Kidney (tissue), 14 donors: ENCODE data around the gene FHOD3. TPM values are rescaled to one million over a fixed set of nuclear protein-coding genes. Genes with fewer than 3 reads are reported as not detected.

Source experiments
- DNase-seq, 5 donors: peaks; one replicate each; pipeline ENCODE4 v3.0.0-alpha.2; 2013 to 2020
- FAIRE-seq: peaks from 2 replicates; lab custom pipeline; 2012; peaks lifted over from hg19 to GRCh38; lab: Jason Lieb, UNC
- H3K27ac ChIP-seq, 2 donors: one replicate each; pipeline ENCODE4 v1.7.0; 2013; ENCODE audit warnings: low read depth in 2 of 2, low read length in 2 of 2, inconsistent platforms in 1 of 2
- H3K27me3 ChIP-seq: one replicate; pipeline ENCODE4 v1.7.1; 2013; ENCODE audit warnings: low read length, inconsistent platforms; ENCODE audit not compliant: control insufficient read depth, insufficient read depth
- H3K36me3 ChIP-seq, 3 donors: one replicate each; pipeline versions ENCODE4 v1.7.0 to v1.7.1; 2013; ENCODE audit warnings: low read length in 3 of 3, control low read depth in 1 of 3, inconsistent platforms in 1 of 3; ENCODE audit not compliant: insufficient read depth in 3 of 3, control insufficient read depth in 2 of 3
- H3K4me1 ChIP-seq, 3 donors: one replicate each; pipeline versions ENCODE4 v1.7.0 to v1.7.1; 2013; ENCODE audit warnings: low read length in 3 of 3, inconsistent platforms in 1 of 3, low read depth in 1 of 3; ENCODE audit not compliant: control insufficient read depth in 2 of 3, insufficient read depth in 2 of 3
- H3K4me3 ChIP-seq, 3 donors: one replicate each; pipeline versions ENCODE4 v1.7.0 to v1.8.1; 2013; ENCODE audit warnings: low read length in 3 of 3, control low read depth in 1 of 3, inconsistent platforms in 1 of 3
- H3K9ac ChIP-seq, 3 donors: one replicate each; pipeline versions ENCODE4 v1.7.0 to v1.7.1; 2013; ENCODE audit warnings: low read length in 3 of 3, control low read depth in 1 of 3, inconsistent platforms in 1 of 3
- H3K9me3 ChIP-seq, 3 donors: one replicate each; pipeline versions ENCODE4 v1.7.0 to v1.7.1; 2013; ENCODE audit warnings: low read length in 3 of 3, control low read depth in 1 of 3, inconsistent platforms in 1 of 3; ENCODE audit not compliant: control insufficient read depth in 2 of 3, insufficient read depth in 1 of 3
- intact Hi-C: fragments of 100-400 bp; cut with DNase I; formaldehyde crosslinking; loops from one replicate; pipeline ENCODE4 v1.11.1; 2022
- polyA plus RNA-seq: library from polyadenylated mRNA; stranded (reverse); fragments of 350-450 nt; fragmentation: Illumina TruSeq; extraction: RNeasy Lipid Tissue Mini Kit (QIAGEN cat#74804); gene quantifications from one replicate; pipeline ENCODE4 v1.2.3, GENCODE V29; 2014; ENCODE audit warnings: low read depth, low replicate concordance; ENCODE audit not compliant: insufficient read depth
- total RNA-seq: library from RNA; stranded (reverse); fragmentation: NEBNext Ultra II Directional; extraction: Animal tissue kit (Norgen Biotek cat#: 25700); gene quantifications from one replicate; pipeline ENCODE4 v1.2.1, GENCODE V29; 2021
- TF ChIP-seq, protein P1 (sequence below): IDR thresholded peaks from 3 replicates; pipeline ENCODE4 v1.5.1; 2012; ENCODE audit warnings: mild to moderate bottlenecking, moderate library complexity, borderline replicate concordance; ENCODE audit not compliant: insufficient read depth; ENCODE audit errors: extremely low read depth
- donor health status: control.
- donor health status: control.
- donor health status: control.
- donor health status: control.
- donor health status: control.
- donor health status: DM: yes; HTN: yes; CAD: no.
- donor health status: Normal renal cell carcinoma (clear cell type).

Gene FHOD3
- total and polyA plus RNA-seq, 2 donors from 2014 or later = 21.5 to 28.0 TPM

DNA sequence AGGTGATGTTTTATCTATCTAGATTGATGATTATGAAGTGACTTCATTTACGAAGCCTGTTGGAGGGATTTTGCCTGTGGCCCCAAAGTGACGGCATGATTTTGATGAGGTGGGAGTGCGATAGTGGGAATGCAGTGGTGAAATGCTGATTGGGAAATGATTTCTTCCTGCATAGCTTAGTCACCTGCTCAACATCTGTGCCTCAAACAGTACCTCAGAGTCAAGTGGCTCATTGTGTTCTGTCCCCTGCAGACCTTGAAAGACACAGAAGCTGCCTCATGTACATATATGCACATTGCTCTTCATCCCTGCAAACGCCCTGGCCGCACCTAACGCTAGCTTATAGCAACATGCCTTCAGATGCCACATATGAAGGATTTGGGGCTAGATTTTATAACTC is 330.1 kb downstream of the FHOD3 start:
- DNase-seq (no peak), FAIRE-seq (no peak)
- Histone ChIP-seq H3K4me1 (no peaks in the 10 kb centered on the region), H3K27me3 (no peaks in the 10 kb centered on the region), H3K27ac (no peak overlapping the region), H3K4me3 (no peak overlapping the region), H3K36me3 (no peaks in the 10 kb centered on the region), H3K9ac (no peak overlapping the region), H3K9me3 (no peaks in the 10 kb centered on the region)
- TF ChIP-seq, protein P1, sequence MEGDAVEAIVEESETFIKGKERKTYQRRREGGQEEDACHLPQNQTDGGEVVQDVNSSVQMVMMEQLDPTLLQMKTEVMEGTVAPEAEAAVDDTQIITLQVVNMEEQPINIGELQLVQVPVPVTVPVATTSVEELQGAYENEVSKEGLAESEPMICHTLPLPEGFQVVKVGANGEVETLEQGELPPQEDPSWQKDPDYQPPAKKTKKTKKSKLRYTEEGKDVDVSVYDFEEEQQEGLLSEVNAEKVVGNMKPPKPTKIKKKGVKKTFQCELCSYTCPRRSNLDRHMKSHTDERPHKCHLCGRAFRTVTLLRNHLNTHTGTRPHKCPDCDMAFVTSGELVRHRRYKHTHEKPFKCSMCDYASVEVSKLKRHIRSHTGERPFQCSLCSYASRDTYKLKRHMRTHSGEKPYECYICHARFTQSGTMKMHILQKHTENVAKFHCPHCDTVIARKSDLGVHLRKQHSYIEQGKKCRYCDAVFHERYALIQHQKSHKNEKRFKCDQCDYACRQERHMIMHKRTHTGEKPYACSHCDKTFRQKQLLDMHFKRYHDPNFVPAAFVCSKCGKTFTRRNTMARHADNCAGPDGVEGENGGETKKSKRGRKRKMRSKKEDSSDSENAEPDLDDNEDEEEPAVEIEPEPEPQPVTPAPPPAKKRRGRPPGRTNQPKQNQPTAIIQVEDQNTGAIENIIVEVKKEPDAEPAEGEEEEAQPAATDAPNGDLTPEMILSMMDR = no peak
- intact Hi-C loops = no loop called here

DNA sequence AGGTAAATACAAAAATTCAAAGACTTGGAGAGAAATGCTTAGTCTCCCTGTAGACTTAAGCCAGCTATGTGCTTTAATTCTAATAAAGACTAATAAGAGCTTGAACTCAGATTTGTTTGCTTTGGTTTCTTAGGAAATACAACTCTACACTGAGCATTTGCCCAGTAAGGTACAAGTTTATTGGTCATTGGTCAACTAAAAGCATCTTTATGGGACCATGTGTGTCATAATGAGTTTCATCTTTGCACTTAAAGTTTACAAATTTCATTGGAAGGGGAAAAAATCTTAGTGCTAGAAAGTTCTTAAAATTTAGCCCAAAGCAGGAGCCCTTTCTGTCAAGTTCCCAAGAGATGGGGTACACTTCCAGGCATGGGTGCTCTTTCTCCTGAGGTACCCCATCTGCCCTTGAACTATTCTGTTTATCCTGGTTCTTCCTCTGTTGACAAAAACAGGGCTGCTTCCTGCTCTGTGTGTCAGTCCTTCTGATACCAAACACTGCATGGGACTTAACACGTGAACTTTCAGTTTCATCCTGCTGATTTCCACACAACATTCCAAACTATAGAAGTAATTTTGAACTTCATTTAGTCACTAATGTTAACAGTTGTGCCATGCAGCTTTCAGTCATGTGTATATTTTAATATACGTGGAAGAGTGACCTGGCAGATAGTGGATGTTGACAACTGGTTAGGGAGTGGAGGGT is 331.1 kb downstream of the FHOD3 start:
- Histone ChIP-seq H3K4me1 (no peaks in the 10 kb centered on the region), H3K27me3 (no peaks in the 10 kb centered on the region), H3K9ac (no peak overlapping the region), H3K36me3 (no peaks in the 10 kb centered on the region), H3K27ac (peak overlapping the region in 1 of 2 donors; percentile 41), H3K4me3 (no peak overlapping the region), H3K9me3 (no peaks in the 10 kb centered on the region)
- TF ChIP-seq, protein P1 = no peak
- intact Hi-C loops = no loop called here
- DNase-seq (no peak), FAIRE-seq (no peak)

DNA sequence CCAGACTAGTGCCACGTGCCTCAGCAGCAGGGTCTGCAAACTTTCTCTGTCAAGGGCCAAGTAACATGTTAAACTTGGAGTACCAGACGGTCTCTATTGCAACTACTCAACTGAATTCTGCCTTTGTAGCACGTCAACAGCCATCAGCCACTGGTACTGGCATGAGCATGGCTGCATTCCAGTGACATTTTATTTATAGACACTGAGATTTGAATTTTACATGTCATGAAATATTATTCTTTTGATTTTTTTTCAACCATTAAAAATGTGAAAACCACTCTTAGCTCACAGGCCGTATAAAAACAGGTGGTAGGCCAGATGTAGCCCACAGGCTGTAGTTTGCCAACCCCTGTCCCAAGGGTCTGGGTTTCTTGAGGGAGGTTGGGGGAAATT is 331.6 kb downstream of the FHOD3 start:
- no peak overlapping the region for H3K4me3 ChIP-seq
- intact Hi-C loops = no loop called here
- H3K9ac ChIP-seq = no peak overlapping the region
- FAIRE-seq (no peak), DNase-seq (no peak)
- H3K27ac ChIP-seq = no peak overlapping the region
- TF ChIP-seq, protein P1 = no peak
- no peaks in the 10 kb centered on the region for H3K36me3 ChIP-seq
- no peaks in the 10 kb centered on the region for H3K27me3 ChIP-seq
- no peaks in the 10 kb centered on the region for H3K9me3 ChIP-seq
- no peaks in the 10 kb centered on the region for H3K4me1 ChIP-seq

DNA sequence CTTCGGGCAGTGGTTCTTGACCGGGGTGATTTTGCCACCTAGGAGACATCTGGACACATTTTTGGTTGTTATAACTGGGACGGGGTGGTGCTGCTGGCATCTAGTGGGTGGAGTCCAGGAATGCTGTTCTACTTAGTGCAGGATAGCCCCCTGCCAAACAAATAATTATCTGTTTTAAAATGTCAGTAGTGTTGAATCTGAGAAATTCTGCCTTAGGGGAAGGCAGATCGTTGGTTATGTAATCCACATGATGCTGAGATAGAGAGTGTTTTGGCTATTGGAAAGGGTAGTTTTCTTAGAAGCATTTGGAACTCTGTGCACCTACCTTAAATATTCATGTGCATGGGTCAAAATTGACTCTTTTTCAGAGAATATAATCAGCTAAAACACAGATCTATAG is 332.3 kb downstream of the FHOD3 start:
- H3K9ac ChIP-seq = no peak overlapping the region
- H3K27me3 ChIP-seq = no peaks in the 10 kb centered on the region
- intact Hi-C loops = no loop called here
- no peak overlapping the region for H3K27ac ChIP-seq
- H3K36me3 ChIP-seq = no peaks in the 10 kb centered on the region
- no peaks in the 10 kb centered on the region for H3K9me3 ChIP-seq
- H3K4me3 ChIP-seq = no peak overlapping the region
- FAIRE-seq = no peak
- H3K4me1 ChIP-seq = no peaks in the 10 kb centered on the region
- TF ChIP-seq, protein P1 = no peak
- DNase-seq = no peak
